Measurements from ENCODE around the gene CHRDL1. TPM values are rescaled to one million over a fixed set of nuclear protein-coding genes. Genes with fewer than 3 reads are reported as not detected.
A peak's percentile ranks its signal among the peaks of the same experiment; 100 is the strongest.

Gene CHRDL1
- polyA plus RNA-seq, 1 donor = 9.2 TPM

DNA sequence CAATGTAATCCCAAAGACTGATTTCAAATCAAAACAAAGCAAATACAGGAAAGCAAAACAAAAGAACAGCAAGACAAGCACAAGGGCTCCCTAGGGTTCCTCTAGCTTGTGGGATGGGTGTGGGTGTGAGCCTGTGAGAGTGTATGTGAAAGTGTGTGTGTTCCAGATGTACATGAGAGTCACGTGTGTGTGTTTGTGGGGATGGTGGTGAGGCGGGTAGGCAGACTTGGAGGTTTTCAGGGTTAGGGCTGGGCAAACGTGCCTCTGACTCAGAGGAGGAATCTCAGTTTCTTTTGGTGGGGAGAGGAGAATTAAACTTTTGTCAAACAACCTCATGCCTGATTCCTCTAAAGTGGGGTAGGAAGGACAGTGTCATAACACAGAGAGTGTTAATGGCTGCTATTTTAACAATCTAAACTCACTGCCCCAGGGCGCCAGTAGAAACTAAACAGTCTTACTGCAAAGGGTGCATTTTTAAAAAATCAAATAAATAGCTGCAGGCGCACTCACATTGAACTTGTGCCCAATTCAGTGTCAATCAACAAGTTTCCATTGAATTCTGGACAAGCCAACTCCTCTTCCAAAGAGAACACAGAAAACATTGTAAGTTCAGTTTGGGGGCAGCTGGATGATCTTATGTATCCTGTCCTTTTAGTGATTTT lies 51.8 kb downstream of the CHRDL1 start:
- peak; percentile 16 for DNase-seq (ENCODE audit: low read depth)

DNA sequence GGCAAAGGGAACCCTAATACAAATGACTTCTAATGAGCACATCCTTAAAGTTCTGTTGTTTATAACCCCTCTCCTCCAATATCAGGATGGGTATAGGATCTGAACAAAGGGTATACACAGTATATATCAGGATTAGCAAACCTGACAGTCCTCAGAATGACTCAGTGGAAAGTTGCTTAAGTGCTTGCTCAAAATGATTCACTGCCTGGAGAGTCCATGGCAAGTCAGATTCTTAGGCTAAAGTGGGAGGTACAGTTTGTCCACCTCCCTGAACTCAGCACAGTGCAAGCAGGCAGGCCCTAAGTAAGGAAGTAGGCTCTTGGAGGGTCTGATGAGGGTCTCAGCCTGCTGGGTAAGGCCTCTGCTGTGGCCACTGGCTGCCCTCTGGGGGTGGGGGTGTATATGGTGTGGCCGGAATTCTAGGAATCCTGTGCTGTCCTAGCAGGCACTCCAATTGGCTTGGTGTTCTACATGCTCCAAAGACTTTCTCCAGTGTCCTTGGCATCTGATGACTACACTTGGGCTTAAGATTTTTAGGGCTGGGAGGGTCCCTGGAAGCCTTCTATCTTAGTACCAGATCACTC lies 54.3 kb downstream of the CHRDL1 start:
- DNase-seq (ENCODE audit: low read depth) = no peak

DNA sequence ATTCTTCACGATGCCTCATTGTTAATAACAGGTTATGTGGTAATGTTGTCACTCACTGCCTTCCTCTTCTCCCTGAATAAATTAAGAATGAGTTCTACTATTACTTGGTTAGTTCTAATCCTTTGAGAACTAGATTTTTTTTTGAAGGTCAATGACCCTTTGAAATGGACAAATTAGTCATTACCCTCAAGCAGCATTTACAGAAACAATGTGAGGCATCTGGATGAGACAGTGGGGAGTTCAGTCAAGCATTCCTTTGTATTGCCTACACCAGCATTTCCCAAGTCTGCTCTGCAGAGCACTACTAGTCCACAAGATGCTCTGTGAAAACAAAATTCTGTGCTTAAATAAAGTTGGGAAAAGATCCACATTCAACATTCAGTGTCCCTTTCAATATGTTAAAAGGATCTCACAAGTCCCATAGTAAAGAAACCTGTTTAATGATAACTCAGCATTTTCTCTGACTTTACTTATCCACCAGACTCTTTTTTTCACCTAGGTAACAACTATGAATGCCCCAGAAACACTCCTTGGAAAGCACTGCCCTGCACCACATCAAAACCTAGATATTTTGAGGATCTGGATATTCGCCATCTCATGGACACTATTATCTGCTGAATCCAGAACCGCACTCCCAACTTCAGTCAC lies 60.6 kb downstream of the CHRDL1 start:
- no peak for DNase-seq (ENCODE audit: low read depth)

DNA sequence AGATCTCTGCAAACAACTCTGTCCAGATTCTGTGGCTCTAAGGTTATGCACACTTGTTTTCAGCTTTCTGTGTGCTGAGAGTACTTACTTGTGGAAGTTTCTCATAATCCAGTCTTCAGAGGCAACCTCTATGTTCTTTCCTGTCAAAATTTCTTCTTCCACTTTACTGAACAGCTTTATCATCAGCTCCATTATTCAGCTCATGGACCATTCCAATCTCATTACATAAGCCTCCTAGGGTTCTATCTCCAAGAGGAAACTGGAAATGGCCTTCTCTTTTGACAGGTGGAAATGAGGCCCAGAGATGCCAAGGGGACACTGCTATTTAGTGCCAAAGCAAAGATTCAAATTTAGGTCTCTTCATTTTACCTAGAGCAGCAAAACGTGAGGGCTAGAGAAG lies 61.3 kb downstream of the CHRDL1 start:
- no peak for DNase-seq (ENCODE audit: low read depth)

DNA sequence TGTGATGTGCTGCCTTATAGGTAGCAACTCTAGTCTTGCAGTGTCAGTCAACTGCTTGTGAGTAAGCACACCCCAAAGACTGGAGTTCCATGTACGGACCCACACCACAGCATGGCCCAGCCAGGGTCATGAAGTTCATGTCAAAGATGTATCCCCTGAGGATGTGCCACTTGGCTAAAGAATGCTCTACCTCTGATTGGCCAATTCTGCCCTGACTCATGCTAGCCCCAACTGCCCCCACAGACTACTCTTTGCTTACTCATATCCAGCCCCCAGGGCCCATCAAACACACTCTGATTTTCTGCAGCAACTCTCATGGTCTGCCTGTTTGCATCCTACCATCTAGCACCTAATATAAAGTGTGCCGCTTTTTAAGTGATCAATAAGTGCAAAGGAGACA lies 62.5 kb downstream of the CHRDL1 start:
- no peak for DNase-seq (ENCODE audit: low read depth)

DNA sequence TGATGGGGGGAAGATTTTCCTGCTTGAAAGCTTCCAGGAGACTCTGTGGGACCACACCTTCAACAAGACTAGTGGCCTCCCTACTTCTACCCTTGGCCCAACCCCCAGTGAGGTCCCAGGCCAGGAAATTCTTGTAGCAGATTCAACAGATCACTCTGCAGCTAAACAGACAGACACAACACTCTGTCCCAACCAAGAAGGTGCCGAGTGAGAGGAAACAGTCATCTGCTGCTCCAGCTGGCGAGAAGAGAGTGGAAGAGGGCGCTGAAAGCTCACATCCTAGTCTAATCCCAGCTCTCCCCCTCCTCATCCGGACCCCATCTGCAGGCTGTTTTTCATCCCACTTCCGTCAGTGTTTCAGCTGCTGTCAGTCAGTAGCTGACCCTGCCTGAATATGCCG lies 63.4 kb downstream of the CHRDL1 start:
- DNase-seq (ENCODE audit: low read depth) = no peak

DNA sequence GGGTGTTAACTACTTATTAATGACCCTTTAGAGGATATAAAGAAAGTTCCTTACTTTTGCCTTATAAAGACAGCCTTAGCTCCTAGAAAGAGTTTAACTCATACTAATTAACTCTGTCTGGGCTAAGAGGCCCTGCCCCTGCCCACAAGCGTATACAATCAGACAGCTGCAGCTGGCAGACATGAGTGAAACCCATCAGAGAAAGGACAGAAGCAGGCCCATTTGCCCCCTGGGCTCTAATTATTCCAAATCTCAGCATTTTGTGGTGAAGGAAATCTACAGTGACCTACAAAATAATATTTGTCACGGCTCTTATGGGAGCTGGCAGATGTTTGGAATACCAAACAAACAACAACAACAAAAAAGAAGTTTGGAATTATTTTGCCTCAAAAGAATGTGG lies 71.8 kb downstream of the CHRDL1 start:
- no peak for DNase-seq (ENCODE audit: low read depth)

DNA sequence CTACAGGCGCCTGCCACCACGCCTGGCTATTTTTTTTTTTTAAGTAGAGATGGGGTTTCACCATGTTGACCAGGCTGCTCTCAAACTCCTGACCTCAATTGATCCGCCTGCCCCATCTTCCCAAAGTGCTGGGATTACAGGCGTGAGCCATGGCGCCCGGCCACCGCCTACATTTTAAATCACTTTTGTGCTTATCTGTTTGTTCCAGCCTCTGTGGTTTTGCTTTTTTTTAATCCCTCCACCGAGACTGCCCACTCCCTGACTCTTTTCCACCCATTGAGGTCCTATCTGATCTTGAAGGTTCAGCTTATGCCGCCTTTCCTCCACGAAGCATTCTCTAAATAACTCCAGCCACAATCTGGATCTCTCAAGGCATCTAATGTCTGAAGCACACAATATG lies 73.5 kb downstream of the CHRDL1 start:
- DNase-seq (ENCODE audit: low read depth) = no peak

DNA sequence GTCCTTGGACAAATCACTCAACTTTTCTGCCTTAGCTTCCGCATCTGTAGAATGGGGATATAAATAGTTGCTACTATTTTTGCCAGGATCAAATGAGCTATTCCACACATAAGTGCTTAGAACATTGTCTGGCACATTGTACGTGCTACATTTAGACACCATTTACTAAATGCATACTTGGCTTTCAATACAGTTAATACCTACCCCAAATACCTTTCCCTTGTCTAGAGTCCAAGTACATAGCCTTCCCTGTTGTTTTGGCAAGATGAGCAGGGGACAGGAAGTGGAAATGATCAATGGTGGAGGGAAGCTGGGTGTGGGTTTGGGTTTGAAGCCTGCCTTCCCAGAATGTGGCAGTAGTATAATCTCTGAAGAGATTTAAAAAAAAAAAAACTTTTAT lies 82.0 kb downstream of the CHRDL1 start:
- DNase-seq (ENCODE audit: low read depth) = no peak

DNA sequence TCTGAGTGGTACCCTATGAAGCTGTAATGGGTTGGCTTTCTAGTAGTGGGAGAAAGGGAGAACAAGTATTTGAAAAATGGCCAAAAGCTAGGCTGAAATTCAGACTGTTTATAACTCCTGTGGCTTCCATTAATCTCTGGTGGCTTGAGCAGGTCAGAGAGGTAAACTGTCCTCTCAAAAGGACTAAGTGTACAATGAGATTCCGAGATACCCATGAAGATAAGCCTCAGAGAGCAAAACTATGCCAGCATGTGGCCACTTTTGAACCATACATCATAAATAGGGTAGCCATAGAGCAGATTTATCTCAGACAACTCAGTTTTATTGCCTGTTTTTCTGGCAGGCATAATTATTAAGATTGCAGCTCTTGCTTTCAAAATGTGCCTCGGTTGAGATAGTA lies 89.2 kb downstream of the CHRDL1 start:
- no peak for DNase-seq (ENCODE audit: low read depth)

DNA sequence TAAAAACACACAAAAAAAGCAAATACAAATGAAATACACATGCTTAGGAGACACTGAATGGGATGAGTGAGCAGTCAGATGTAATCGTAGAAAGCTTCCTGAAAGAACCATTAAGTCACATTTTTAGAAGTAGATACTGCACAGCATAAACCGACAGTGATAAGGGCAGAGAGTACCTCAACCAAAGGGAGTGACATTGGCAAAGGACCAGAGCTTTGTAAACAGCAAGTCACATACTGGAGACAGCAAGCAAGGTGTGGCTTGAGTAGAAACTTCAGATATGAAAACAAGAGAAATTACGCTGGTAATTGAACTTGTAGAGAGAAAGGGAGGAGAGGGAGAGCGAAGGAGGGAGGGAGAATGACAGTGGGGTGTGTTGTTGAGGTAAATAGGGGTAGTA lies 92.0 kb downstream of the CHRDL1 start:
- no peak for DNase-seq (ENCODE audit: low read depth)

DNA sequence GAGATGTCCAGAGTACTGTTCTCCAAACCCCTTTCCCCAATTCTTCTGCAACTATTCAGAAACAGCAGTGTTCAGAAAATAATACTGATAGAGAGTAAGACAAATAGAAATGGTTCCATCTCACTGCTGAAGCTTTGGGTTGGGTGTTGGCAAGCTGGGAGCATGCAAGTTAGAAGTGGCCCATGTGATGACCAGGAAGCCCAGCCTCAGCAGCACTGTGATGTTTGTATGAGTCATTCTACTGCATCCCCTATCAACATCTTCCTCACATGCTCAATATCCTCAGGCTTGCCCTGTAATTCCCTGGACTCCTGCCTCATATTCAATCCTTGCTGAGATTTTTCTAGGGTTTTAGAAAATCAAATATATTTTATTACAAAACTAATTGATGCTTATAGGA lies 96.5 kb downstream of the CHRDL1 start:
- DNase-seq (ENCODE audit: low read depth) = no peak

DNA sequence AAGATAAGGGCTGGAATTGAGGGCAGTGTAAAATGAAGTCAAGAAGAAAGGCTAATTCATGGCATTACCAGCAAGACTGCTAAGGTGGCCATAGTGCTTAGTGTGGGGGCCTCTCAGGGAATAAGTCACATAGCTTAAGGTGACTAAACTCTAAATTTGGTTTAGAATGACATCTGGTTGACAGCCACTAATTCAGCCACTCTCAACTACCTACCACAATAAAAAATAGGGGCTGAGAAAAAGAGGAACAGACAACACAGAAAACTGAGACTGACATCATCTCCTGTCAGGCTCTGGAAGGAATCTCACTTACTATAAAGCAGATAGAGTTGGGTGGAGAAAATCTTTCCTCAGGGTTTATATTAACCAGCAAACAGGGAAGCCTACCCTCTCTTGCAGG lies 96.9 kb downstream of the CHRDL1 start:
- DNase-seq (ENCODE audit: low read depth) = no peak

DNA sequence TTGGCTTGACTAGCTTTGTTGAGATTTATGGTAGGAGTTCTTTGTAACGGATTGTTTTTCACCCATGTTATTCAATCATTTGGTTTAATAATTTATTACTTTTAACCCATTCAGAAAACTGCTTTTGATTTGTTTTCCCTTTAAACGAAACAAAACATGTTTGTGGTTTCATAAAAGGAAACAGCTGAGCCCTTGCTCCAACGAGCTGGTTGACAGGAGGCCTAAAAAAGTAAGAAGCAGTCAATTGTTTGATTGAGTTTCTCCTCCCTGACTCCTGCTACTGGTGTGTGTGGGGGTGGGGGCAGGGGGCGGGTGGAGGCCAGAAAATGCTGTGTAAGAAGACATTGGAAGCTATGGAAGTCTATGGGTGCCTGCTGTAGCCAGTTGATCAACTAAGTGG lies 102.8 kb downstream of the CHRDL1 start:
- DNase-seq (ENCODE audit: low read depth) = no peak

DNA sequence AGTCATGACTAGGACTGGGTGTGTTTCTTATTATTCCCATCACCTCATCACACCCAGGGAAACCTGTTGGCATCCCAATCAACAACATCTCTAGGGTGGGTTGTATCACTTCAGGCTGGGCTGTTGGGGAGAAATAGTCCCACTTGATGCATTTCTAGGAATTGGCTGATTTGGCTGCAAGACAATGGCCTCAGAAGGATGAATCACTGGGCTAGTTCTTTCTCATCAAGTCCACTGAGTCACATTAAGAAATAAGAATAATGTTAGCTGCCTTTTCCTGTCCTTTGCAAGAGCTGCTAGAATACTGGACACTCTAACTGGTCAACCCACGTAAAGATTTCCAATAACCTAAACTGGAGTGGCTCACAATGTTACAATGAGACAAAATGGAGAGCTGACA lies 104.2 kb downstream of the CHRDL1 start:
- no peak for DNase-seq (ENCODE audit: low read depth)

DNA sequence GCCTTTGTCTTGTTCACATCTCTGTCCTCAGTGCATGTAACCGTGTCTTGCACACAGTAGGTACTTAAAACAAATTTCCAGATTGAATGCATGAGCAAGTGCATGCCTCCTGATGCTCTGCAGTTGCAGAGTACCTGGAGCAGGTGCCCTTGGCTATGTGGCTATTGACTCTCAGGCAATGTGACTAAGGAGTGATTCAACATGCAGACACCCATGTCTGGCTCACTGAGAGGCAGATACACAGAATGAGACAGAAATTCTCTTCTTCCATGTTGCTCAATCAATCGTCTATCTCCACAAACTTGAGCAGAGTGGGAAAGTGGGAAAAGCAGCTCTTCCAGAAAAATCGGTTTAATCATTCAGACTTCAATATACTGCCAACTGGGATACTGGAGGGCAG lies 111.0 kb downstream of the CHRDL1 start:
- no peak for DNase-seq (ENCODE audit: low read depth)

DNA sequence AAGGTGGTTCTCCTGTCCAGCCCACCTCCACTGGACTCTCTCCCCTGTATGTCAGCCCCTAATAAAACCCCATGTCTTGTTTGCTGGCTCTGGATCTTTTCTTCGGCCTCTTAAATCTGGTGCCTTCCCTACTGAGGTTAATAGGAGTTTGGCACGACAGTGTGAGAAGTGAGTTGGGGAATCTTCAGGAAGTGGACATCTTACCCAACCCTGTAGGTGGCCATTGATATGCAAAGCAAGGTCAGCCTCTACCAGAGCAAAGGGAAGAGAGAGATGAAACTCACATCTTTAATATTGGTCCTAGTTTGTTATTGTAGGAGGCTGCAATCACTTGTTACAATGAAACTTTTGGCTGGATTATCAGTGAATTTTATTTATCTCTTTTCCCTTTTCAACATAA lies 111.7 kb downstream of the CHRDL1 start:
- no peak for DNase-seq (ENCODE audit: low read depth)

DNA sequence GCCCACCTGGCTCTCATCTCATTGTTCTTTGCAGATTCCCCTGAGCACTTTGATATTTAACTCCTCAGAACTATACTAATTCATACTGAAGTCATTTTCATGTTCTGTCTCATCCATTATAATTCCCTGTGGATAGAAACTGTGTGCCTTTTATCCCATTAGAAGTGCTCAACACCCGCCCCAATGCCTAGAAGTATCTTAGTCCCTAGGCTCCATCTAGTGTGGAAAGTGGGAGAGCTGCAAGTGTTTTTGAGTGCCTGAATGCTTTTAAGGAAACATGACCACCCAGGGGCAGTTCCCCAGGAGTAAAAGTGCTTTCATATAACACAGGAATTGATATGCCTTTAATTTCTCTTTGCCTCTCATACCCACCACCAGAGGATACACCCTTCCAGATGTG lies 117.0 kb downstream of the CHRDL1 start:
- no peak for DNase-seq (ENCODE audit: low read depth)

DNA sequence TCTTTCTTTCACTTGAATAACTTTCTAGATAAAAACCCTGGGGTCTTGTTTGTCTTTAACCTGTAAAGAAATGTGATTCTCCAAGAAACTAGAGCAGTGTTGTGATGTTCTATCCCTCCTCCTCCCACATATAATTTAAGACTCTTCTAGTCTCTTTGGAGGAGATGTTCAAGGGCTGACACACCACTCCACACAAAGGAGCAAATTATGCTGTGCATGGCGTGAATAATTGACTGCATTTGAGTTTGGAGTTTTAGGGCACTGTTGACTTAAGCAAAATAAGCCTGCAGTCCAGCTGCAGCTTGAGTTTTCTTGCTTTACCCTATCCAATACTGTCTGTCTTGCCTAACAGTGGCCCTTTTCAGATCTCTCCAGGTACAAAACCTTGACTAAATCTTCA lies 119.7 kb downstream of the CHRDL1 start:
- DNase-seq (ENCODE audit: low read depth) = no peak

DNA sequence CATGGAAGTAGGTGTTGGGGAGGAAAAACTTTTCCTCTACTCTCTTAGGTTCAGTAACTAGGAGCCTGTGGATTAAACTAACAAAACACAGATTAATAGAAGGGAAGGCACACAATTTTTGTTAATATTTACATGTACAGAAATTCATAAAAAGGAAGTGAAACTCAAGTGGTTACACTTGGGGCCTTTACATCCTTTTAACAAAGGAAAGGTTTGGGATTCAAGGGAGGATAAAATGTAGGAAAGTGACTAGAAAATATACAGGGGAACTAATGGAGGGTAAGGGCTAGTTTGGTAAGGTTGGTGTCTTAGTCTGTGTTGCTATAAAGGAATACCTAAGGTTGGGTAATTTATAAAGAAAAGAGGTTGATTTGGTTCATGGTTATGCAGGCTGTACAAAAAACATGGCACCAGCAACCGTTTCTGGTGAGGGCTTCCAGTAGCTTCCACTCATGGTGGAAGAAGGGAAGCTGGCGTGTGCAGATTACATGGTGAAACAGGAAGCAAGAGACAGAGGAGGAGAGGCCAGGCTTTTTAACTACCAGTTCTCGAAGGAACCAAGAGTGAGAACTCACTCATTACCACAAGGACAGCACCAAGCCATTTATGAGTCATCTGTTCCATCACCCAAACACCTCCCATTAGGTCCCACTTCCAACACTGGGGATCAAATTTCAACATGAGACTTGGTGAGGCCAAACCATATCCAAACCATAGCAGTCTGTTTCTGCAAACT lies 124.4 kb downstream of the CHRDL1 start:
- no peak for DNase-seq (ENCODE audit: low read depth)

DNA sequence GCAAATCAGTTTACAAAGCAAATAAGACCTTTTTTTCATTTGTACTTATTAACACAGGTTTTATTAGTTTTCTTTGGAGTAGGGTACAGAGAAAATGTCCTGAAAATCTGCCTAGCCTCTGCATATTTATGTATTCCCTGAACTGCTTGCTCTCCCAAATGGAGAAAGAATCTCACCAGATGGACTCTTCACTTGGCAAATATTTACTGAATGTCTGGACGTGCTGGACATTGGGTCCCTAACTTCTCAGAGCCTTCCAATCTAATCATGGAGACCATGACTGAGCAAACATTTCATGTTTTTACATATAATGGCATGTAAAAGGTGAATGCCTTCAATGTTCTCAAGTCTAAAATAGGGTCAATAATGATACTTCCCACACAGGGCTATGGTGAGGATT lies 126.0 kb downstream of the CHRDL1 start:
- no peak for DNase-seq (ENCODE audit: low read depth)

DNA sequence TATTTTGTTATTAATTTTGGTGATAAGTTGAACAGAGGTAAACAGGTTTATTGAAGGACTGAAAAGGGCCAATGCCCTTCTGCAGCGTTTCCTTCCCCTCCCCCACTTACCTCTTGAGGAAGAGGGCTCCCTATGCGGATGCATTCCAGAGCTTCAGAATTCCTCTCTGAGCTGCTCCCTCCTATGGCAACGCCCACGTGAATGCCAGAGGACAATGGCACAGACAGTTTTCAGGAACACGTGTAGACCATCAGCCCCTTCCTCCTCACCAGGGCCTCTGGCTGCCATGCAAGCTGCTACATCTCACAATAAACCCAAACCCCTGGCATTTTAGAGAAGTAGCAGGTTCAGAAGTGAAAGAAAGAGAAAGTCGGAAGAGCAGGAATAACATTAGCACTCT lies 127.9 kb downstream of the CHRDL1 start:
- DNase-seq (ENCODE audit: low read depth) = no peak
